Thyroid gland (tissue), 4 donors: Measurements from ENCODE around the gene HOXB3.

Experiments used
- POLR2A ChIP-seq, 2 donors: fragments of 450-650 bp; IDR thresholded peaks; one replicate each; pipeline ENCODE4 v1.6.1; 2017; ENCODE audit warnings: antibody characterized with exemption in 2 of 2, mild to moderate bottlenecking in 2 of 2, moderate library complexity in 1 of 2
- TF ChIP-seq, protein P1 (sequence below), 6 experiments: fragments of 200-600 bp in 3 of 6; fragments of 450-650 bp in 3 of 6; sonication (generic) in 3 of 6; IDR thresholded peaks; one replicate each; pipeline ENCODE4 v1.5.1; 2016 to 2019; ENCODE audit warnings: antibody characterized with exemption in 6 of 6, mild to moderate bottlenecking in 2 of 6, inconsistent platforms in 1 of 6, moderate library complexity in 1 of 6

DNA sequence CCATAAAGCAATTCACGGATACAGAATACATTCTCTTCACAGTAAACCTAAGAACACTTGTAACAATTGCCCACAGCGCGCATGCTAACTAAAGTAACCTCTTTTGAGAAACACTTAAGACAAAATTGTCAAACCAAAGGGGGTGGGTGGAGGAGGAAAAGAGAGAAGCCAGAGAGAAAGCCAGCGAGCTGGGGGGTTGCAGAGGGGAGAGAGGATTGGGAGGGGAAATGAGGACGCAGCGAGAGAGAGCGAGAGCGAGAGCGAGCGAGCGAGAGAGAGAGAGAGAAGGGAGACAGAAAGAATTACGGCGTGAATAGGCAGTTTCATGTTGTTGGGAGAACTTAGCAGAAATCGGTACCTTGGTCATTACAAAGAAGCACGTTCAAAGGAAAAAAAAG, 22.4 kb upstream of the HOXB3 start:
- no peak for TF ChIP-seq POLR2A (IDR thresholded peaks at IDR 0.05)
- TF ChIP-seq, protein P1, sequence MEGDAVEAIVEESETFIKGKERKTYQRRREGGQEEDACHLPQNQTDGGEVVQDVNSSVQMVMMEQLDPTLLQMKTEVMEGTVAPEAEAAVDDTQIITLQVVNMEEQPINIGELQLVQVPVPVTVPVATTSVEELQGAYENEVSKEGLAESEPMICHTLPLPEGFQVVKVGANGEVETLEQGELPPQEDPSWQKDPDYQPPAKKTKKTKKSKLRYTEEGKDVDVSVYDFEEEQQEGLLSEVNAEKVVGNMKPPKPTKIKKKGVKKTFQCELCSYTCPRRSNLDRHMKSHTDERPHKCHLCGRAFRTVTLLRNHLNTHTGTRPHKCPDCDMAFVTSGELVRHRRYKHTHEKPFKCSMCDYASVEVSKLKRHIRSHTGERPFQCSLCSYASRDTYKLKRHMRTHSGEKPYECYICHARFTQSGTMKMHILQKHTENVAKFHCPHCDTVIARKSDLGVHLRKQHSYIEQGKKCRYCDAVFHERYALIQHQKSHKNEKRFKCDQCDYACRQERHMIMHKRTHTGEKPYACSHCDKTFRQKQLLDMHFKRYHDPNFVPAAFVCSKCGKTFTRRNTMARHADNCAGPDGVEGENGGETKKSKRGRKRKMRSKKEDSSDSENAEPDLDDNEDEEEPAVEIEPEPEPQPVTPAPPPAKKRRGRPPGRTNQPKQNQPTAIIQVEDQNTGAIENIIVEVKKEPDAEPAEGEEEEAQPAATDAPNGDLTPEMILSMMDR (IDR thresholded peaks at IDR 0.05), result no peak
